Stimulated activated CD4-positive, alpha-beta T cell treated with anti-CD3 and anti-CD28 coated beads, Interleukin-1b, Interleukin-23, amount 100 ng/mL, for 24 hours (primary cell): ENCODE data around the gene SCNN1G.
A peak's percentile ranks its signal among the peaks of the same experiment; 100 is the strongest.

Source experiments
- DNase-seq, 4 experiments: peaks; one replicate each; pipeline ENCODE4 v3.0.0-alpha.2; 2020; ENCODE audit warnings: low read depth in 4 of 4, low spot score in 1 of 4

Gene SCNN1G

GRCh38 chr16:23149993-23150364 lies 32.6 kb upstream of the SCNN1G start:
- no peak for DNase-seq

- no peak for DNase-seq
These were observed 30.0 kb upstream of the SCNN1G start for GRCh38 chr16:23152386-23153178.

GRCh38 chr16:23155445-23156049 lies 27.0 kb upstream of the SCNN1G start:
- no peak for DNase-seq

- no peak for DNase-seq
These were observed 26.4 kb upstream of the SCNN1G start for GRCh38 chr16:23156110-23156509.

- no peak for DNase-seq
These were observed 25.5 kb upstream of the SCNN1G start for GRCh38 chr16:23156946-23157460.

GRCh38 chr16:23158114-23158513 lies 24.4 kb upstream of the SCNN1G start:
- no peak for DNase-seq

- no peak for DNase-seq
These were observed 22.5 kb upstream of the SCNN1G start for GRCh38 chr16:23160082-23160481.

GRCh38 chr16:23160574-23160973 lies 22.0 kb upstream of the SCNN1G start:
- DNase-seq = no peak

- no peak for DNase-seq
These were observed 18.6 kb upstream of the SCNN1G start for GRCh38 chr16:23163921-23164320.

- DNase-seq = no peak
These were observed 17.8 kb upstream of the SCNN1G start for GRCh38 chr16:23164736-23165135.

GRCh38 chr16:23172583-23172982 lies 10.0 kb upstream of the SCNN1G start:
- DNase-seq = no peak

- DNase-seq = no peak
These were observed 9.6 kb upstream of the SCNN1G start for GRCh38 chr16:23172994-23173393.

GRCh38 chr16:23174622-23175021 lies 7.9 kb upstream of the SCNN1G start:
- DNase-seq = no peak

- no peak for DNase-seq
These were observed 6.9 kb upstream of the SCNN1G start for GRCh38 chr16:23175651-23176050.

- DNase-seq = no peak
These were observed 1.0 kb upstream of the SCNN1G start for GRCh38 chr16:23181506-23181905.

GRCh38 chr16:23182206-23182678 lies 303 bp upstream of the SCNN1G start:
- DNase-seq = peak; percentile 16 to 52 (median 49)

- no peak for DNase-seq
These were observed 958 bp downstream of the SCNN1G start for GRCh38 chr16:23183543-23183862.

- DNase-seq = no peak
These were observed 3.1 kb downstream of the SCNN1G start for GRCh38 chr16:23185656-23186055.

- DNase-seq = no peak
These were observed 3.6 kb downstream of the SCNN1G start for GRCh38 chr16:23186171-23186570.

GRCh38 chr16:23187341-23187740 lies 4.8 kb downstream of the SCNN1G start:
- DNase-seq = no peak

GRCh38 chr16:23188911-23189310 lies 6.4 kb downstream of the SCNN1G start:
- DNase-seq = no peak

- no peak for DNase-seq
These were observed 12.1 kb downstream of the SCNN1G start for GRCh38 chr16:23194497-23195221.
